IPS-11a (cell line): ENCODE data around the gene BEND6.

ENCODE experiments used
- H3K4me3 ChIP-seq: one replicate; pipeline ENCODE4 v1.5.1; 2013; ENCODE audit warnings: low read depth, low read length, control low read depth

BEND6 gene

GRCh38 chr6:56954403-56955170 is at the start of gene BEND6:
Gene BEND6 (plus strand): TSS chr6:56955107. CDS start chr6:56981811, 26,704 bp downstream.
- H3K4me3 ChIP-seq: peak within 1 kb of the TSS; percentile 88

- no peak overlapping the region for H3K4me3 ChIP-seq
Observed at GRCh38 chr6:56905378-56905777, 49.5 kb upstream of the BEND6 start.

GRCh38 chr6:56906752-56907151 is 48.2 kb upstream of the BEND6 start:
- no peak overlapping the region for H3K4me3 ChIP-seq

- H3K4me3 ChIP-seq: no peak overlapping the region
Observed at GRCh38 chr6:56909115-56909907, 45.6 kb upstream of the BEND6 start.

- H3K4me3 ChIP-seq: no peak overlapping the region
Observed at GRCh38 chr6:56911847-56912246, 43.1 kb upstream of the BEND6 start.

- H3K4me3 ChIP-seq: no peak overlapping the region
Observed at GRCh38 chr6:56913285-56914074, 41.4 kb upstream of the BEND6 start.

- H3K4me3 ChIP-seq: no peak overlapping the region
Observed at GRCh38 chr6:56914798-56915658, 39.9 kb upstream of the BEND6 start.

GRCh38 chr6:56915832-56916231 is 39.1 kb upstream of the BEND6 start:
- no peak overlapping the region for H3K4me3 ChIP-seq

- H3K4me3 ChIP-seq: no peak overlapping the region
Observed at GRCh38 chr6:56916849-56917551, 37.9 kb upstream of the BEND6 start.

GRCh38 chr6:56922645-56923044 is 32.3 kb upstream of the BEND6 start:
- no peak overlapping the region for H3K4me3 ChIP-seq

GRCh38 chr6:56923565-56923964 is 31.3 kb upstream of the BEND6 start:
- H3K4me3 ChIP-seq: no peak overlapping the region

GRCh38 chr6:56927538-56928453 is 27.1 kb upstream of the BEND6 start:
- no peak overlapping the region for H3K4me3 ChIP-seq

GRCh38 chr6:56930846-56931245 is 24.1 kb upstream of the BEND6 start:
- H3K4me3 ChIP-seq: no peak overlapping the region

- H3K4me3 ChIP-seq: no peak overlapping the region
Observed at GRCh38 chr6:56932910-56933477, 21.9 kb upstream of the BEND6 start.

GRCh38 chr6:56933650-56934049 is 21.3 kb upstream of the BEND6 start:
- H3K4me3 ChIP-seq: no peak overlapping the region

GRCh38 chr6:56934876-56935275 is 20.0 kb upstream of the BEND6 start:
- H3K4me3 ChIP-seq: no peak overlapping the region

- no peak overlapping the region for H3K4me3 ChIP-seq
Observed at GRCh38 chr6:56936466-56936865, 18.4 kb upstream of the BEND6 start.

- H3K4me3 ChIP-seq: no peak overlapping the region
Observed at GRCh38 chr6:56938649-56939191, 16.2 kb upstream of the BEND6 start.
